GM06990 (cell line): ENCODE data around the gene PCAT7.

ENCODE experiments used
- DNase-seq: peaks from one replicate; pipeline ENCODE4 v3.0.0-alpha.2; 2011; ENCODE audit not compliant: insufficient read length; ENCODE audit errors: extremely low read depth
- H3K27me3 ChIP-seq: replicated peaks from 2 replicates; pipeline ENCODE4 v1.6.0; 2011; ENCODE audit warnings: low read length; ENCODE audit not compliant: control insufficient read depth, insufficient read depth
- H3K36me3 ChIP-seq: 2 replicates; pipeline ENCODE4 v1.5.1; 2011; ENCODE audit warnings: low read length; ENCODE audit not compliant: control insufficient read depth, insufficient read depth
- H3K4me3 ChIP-seq: replicated peaks from 2 replicates; pipeline ENCODE4 v1.5.1; 2011; ENCODE audit warnings: low read depth, mild to moderate bottlenecking, control low read depth, low read length
- CTCF ChIP-seq: IDR thresholded peaks from 2 replicates; pipeline ENCODE4 v1.5.1; 2011; ENCODE audit warnings: low read length, control low read depth, mild to moderate bottlenecking, inconsistent platforms; ENCODE audit not compliant: insufficient read depth, poor library complexity, severe bottlenecking

PCAT7 gene

GRCh38 chr9:94517254-94517653, 37.6 kb upstream of the PCAT7 start:
- no peaks in the 10 kb centered on the region for H3K27me3 ChIP-seq
- H3K4me3 ChIP-seq, result no peak overlapping the region
- TF ChIP-seq CTCF, result no peak
- DNase-seq, result no peak
- H3K36me3 ChIP-seq, result no peaks in the 10 kb centered on the region

GRCh38 chr9:94525396-94526035, 29.4 kb upstream of the PCAT7 start:
- H3K27me3 ChIP-seq, result no peaks in the 10 kb centered on the region
- no peaks in the 10 kb centered on the region for H3K36me3 ChIP-seq
- DNase-seq, result no peak
- no peak overlapping the region for H3K4me3 ChIP-seq
- TF ChIP-seq CTCF, result no peak

GRCh38 chr9:94526271-94526670, 28.6 kb upstream of the PCAT7 start:
- no peaks in the 10 kb centered on the region for H3K36me3 ChIP-seq
- DNase-seq, result no peak
- no peak for TF ChIP-seq CTCF
- H3K4me3 ChIP-seq, result no peak overlapping the region
- H3K27me3 ChIP-seq, result no peaks in the 10 kb centered on the region

- no peak for DNase-seq
- no peak for TF ChIP-seq CTCF
These were observed 27.9 kb upstream of the PCAT7 start for GRCh38 chr9:94526951-94527350.

GRCh38 chr9:94528886-94529285, 26.0 kb upstream of the PCAT7 start:
- H3K36me3 ChIP-seq, result no peaks in the 10 kb centered on the region
- H3K27me3 ChIP-seq, result no peaks in the 10 kb centered on the region
- DNase-seq, result no peak
- no peak for TF ChIP-seq CTCF
- no peak overlapping the region for H3K4me3 ChIP-seq

More at GRCh38 chr9:94526951-94527350, 27.9 kb upstream of the PCAT7 start:
- no peaks in the 10 kb centered on the region for H3K36me3 ChIP-seq
- H3K4me3 ChIP-seq, result no peak overlapping the region
- H3K27me3 ChIP-seq, result no peaks in the 10 kb centered on the region

- H3K36me3 ChIP-seq, result no peaks in the 10 kb centered on the region
- no peak overlapping the region for H3K4me3 ChIP-seq
- no peak for DNase-seq
- no peak for TF ChIP-seq CTCF
- no peaks in the 10 kb centered on the region for H3K27me3 ChIP-seq
These were observed 21.7 kb upstream of the PCAT7 start for GRCh38 chr9:94533155-94533554.
